Mammary epithelial cell (primary cell): ENCODE results near the gene PTPN22.

Experiments
- CTCF ChIP-seq, 2 donors: IDR thresholded peaks in 1 of 2; conservative IDR thresholded peaks in 1 of 2; 2 replicates each; pipeline ENCODE4 v1.5.1; 2011 to 2012; ENCODE audit warnings: inconsistent platforms in 2 of 2, low read length in 2 of 2, mild to moderate bottlenecking in 2 of 2, control low read depth in 1 of 2, low read depth in 1 of 2; ENCODE audit not compliant: insufficient read depth in 1 of 2; ENCODE audit errors: extremely low read depth in 1 of 2
- EZH2 ChIP-seq: IDR thresholded peaks from 2 replicates; pipeline ENCODE4 v1.6.1; 2012; ENCODE audit warnings: low read length, inconsistent platforms, borderline replicate concordance

GRCh38 chr1:113895961-113896360, 24.4 kb upstream of the PTPN22 start:
- no peak for TF ChIP-seq CTCF (conservative IDR thresholded peaks at IDR 0.05 in 1 of 2, IDR thresholded peaks at IDR 0.05 in 1 of 2; ENCODE audit: extremely low read depth in 1 of 2, insufficient read depth in 1 of 2, low read depth in 1 of 2, low read length in 2 of 2)
- no peak for TF ChIP-seq EZH2
